HPDE6-E6E7 (cell line): ENCODE data around the gene CREBZF.
"Not testable (repeated sequence)": the region's sequence is repeated elsewhere in the genome, so short reads cannot be mapped to it uniquely, and the experiment has no call there.

Source experiments
- DNase-seq: peaks from one replicate; pipeline ENCODE4 v3.0.0; 2011; ENCODE audit warnings: missing footprints; ENCODE audit errors: extremely low spot score

The CREBZF gene

GRCh38 chr11:85626496-85626895 lies 38.4 kb downstream of the CREBZF start:
- no peak for DNase-seq

GRCh38 chr11:85620256-85620655 lies 44.7 kb downstream of the CREBZF start:
- no peak for DNase-seq

- no peak for DNase-seq
Observed at GRCh38 chr11:85619499-85619898, 45.4 kb downstream of the CREBZF start.

- not testable (repeated sequence) for DNase-seq
Observed at GRCh38 chr11:85611643-85612042, 53.3 kb downstream of the CREBZF start.
